IMR-90 (cell line): ENCODE results near the gene TNFRSF1B. TPM values are rescaled to one million over a fixed set of nuclear protein-coding genes. Genes with fewer than 3 reads are reported as not detected.

Source experiments
- ATAC-seq: fragments of 200-7000 bp; cut with Tn5 transposase; 2 replicates; pipeline ENCODE4 v1.9.1; 2020; ENCODE audit warnings: low read depth, mild to moderate bottlenecking, moderate library complexity
- BruUV-seq: library from RNA; stranded (reverse); fragments of 400-500 nt; replicated peaks from 2 replicates; lab custom pipeline; 2021; lab: Mats Ljungman, UMichigan
- CTCF ChIA-PET: fragments of 300-600 bp; formaldehyde crosslinking; extraction: SDS; loops from one replicate; lab custom pipeline; 2021; ENCODE audit warnings: antibody characterized with exemption; lab: Yijun Ruan, JAX
- POLR2A ChIA-PET: fragments of 300-600 bp; sonication (Branson Sonifier 250); formaldehyde crosslinking; loops from one replicate; lab custom pipeline; 2022; ENCODE audit warnings: antibody characterized with exemption; ENCODE audit not compliant: unreplicated experiment; lab: Charles Lee
- DNase-seq: peaks from one replicate; pipeline ENCODE4 v3.0.0; 2013
- H2AFZ ChIP-seq: replicated peaks from 2 replicates; pipeline ENCODE3; 2013; ENCODE audit warnings: low read length, mild to moderate bottlenecking; ENCODE audit not compliant: poor library complexity
- H2AK5ac ChIP-seq: 2 replicates; pipeline ENCODE4 v1.6.1; 2013; ENCODE audit warnings: low read depth, low read length, inconsistent platforms
- H2AK9ac ChIP-seq: replicated peaks from 2 replicates; pipeline ENCODE3; 2013; ENCODE audit warnings: mild to moderate bottlenecking, low read depth, low read length, moderate library complexity; ENCODE audit not compliant: poor library complexity
- H2BK120ac ChIP-seq: 2 replicates; pipeline ENCODE4 v1.6.1; 2013; ENCODE audit warnings: low read depth, low read length, inconsistent platforms
- H2BK15ac ChIP-seq: 3 replicates; pipeline ENCODE4 v1.6.1; 2013; ENCODE audit warnings: low read depth, low read length, inconsistent platforms
- H2BK20ac ChIP-seq: 2 replicates; pipeline ENCODE4 v1.6.1; 2013; ENCODE audit warnings: low read depth, mild to moderate bottlenecking, inconsistent platforms, low read length, moderate library complexity
- H2BK5ac ChIP-seq: 2 replicates; pipeline ENCODE4 v1.6.1; 2013; ENCODE audit warnings: mild to moderate bottlenecking, low read depth, low read length, inconsistent platforms; ENCODE audit not compliant: poor library complexity, severe bottlenecking
- H3K14ac ChIP-seq: replicated peaks from 2 replicates; pipeline ENCODE4 v1.6.1; 2013; ENCODE audit warnings: low read depth, low read length, inconsistent platforms
- H3K18ac ChIP-seq: 2 replicates; pipeline ENCODE4 v1.6.1; 2013; ENCODE audit warnings: low read depth, low read length, control low read depth
- H3K23ac ChIP-seq: 2 replicates; pipeline ENCODE4 v1.6.1; 2013; ENCODE audit warnings: low read depth, low read length, inconsistent platforms
- H3K27ac ChIP-seq: 2 replicates; pipeline ENCODE4 v1.5.1; 2013; ENCODE audit warnings: mild to moderate bottlenecking, control low read depth, low read length; ENCODE audit not compliant: insufficient read depth
- H3K27me3 ChIP-seq: 2 replicates; pipeline ENCODE4 v1.6.1; 2013; ENCODE audit warnings: low read length; ENCODE audit not compliant: control insufficient read depth, insufficient read depth
- H3K36me3 ChIP-seq: 2 replicates; pipeline ENCODE4 v1.6.1; 2013; ENCODE audit warnings: low read length, mixed read lengths; ENCODE audit not compliant: control insufficient read depth, insufficient read depth
- H3K4ac ChIP-seq: 2 replicates; pipeline ENCODE4 v1.6.1; 2013; ENCODE audit warnings: low read depth, low read length, inconsistent platforms
- H3K4me1 ChIP-seq: 2 replicates; pipeline ENCODE4 v1.6.1; 2013; ENCODE audit warnings: low read length, mixed read lengths; ENCODE audit not compliant: control insufficient read depth, insufficient read depth
- H3K4me2 ChIP-seq: 2 replicates; pipeline ENCODE4 v1.6.1; 2013; ENCODE audit warnings: low read depth, mild to moderate bottlenecking, control low read depth, low read length, moderate library complexity
- H3K4me3 ChIP-seq: 2 replicates; pipeline ENCODE4 v1.5.1; 2013; ENCODE audit warnings: low read depth, mild to moderate bottlenecking, control low read depth, low read length, moderate library complexity; ENCODE audit not compliant: insufficient read depth
- H3K56ac ChIP-seq: 2 replicates; pipeline ENCODE4 v1.6.1; 2013; ENCODE audit warnings: low read length, inconsistent platforms; ENCODE audit not compliant: insufficient read depth; ENCODE audit errors: extremely low read depth
- H3K79me1 ChIP-seq, 2 experiments: 2 replicates each; pipeline ENCODE4 v1.6.1; 2013; ENCODE audit warnings: low read length in 2 of 2, inconsistent platforms in 1 of 2, low read depth in 1 of 2
- H3K9ac ChIP-seq: 2 replicates; pipeline ENCODE4 v1.6.1; 2013; ENCODE audit warnings: low read depth, low read length, control low read depth
- H3K9me1 ChIP-seq: 2 replicates; pipeline ENCODE4 v1.6.1; 2013; ENCODE audit warnings: low read length, inconsistent platforms; ENCODE audit not compliant: insufficient read depth
- H3K9me3 ChIP-seq: 2 replicates; pipeline ENCODE4 v1.6.1; 2013; ENCODE audit warnings: low read length; ENCODE audit not compliant: control insufficient read depth, insufficient read depth
- H4K20me1 ChIP-seq: 2 replicates; pipeline ENCODE4 v1.6.1; 2013; ENCODE audit warnings: low read length, inconsistent platforms; ENCODE audit not compliant: insufficient read depth
- H4K5ac ChIP-seq: 2 replicates; pipeline ENCODE4 v1.6.1; 2013; ENCODE audit warnings: mild to moderate bottlenecking, low read depth, low read length, control low read depth
- H4K8ac ChIP-seq, 2 experiments: 2 replicates each; pipeline ENCODE4 v1.6.1; 2013; ENCODE audit warnings: low read depth in 2 of 2, low read length in 2 of 2, control low read depth in 1 of 2, inconsistent platforms in 1 of 2
- H4K91ac ChIP-seq: 2 replicates; pipeline ENCODE4 v1.6.1; 2013; ENCODE audit warnings: low read depth, low read length, inconsistent platforms; ENCODE audit not compliant: insufficient read depth
- BHLHE40 ChIP-seq: fragments of 150-350 bp; IDR thresholded peaks from 2 replicates; pipeline ENCODE4 v1.6.1; 2016; ENCODE audit warnings: mild to moderate bottlenecking, low read depth, low read length
- CTCF ChIP-seq: conservative IDR thresholded peaks from 2 replicates; pipeline ENCODE4 v1.5.1; 2012; ENCODE audit warnings: mild to moderate bottlenecking, low read depth, low read length, improper control_type of control experiment
- ELK1 ChIP-seq: fragments of 150-350 bp; IDR thresholded peaks from 2 replicates; pipeline ENCODE4 v1.6.1; 2016; ENCODE audit warnings: low read depth, mild to moderate bottlenecking, low read length, moderate library complexity, borderline replicate concordance
- FOS ChIP-seq: fragments of 150-350 bp; IDR thresholded peaks from 2 replicates; pipeline ENCODE4 v1.6.1; 2016; ENCODE audit warnings: low read depth, low read length
- MAFK ChIP-seq: IDR thresholded peaks from 2 replicates; pipeline ENCODE4 v1.6.1; 2012; ENCODE audit warnings: low read depth, low read length, improper control_type of control experiment
- USF2 ChIP-seq: fragments of 150-350 bp; IDR thresholded peaks from 2 replicates; pipeline ENCODE4 v1.6.1; 2017; ENCODE audit warnings: mild to moderate bottlenecking, antibody characterized with exemption, low read length, low read depth
- WGBS, 2 experiments: methylation state at CpG; one replicate each; pipeline versions ENCODE4 v1.1.5 to v1.1.7; 2013; ENCODE audit warnings: missing lambda C conversion rate in 2 of 2; ENCODE audit not compliant: insufficient read length in 1 of 2; ENCODE audit errors: extremely low coverage in 2 of 2; 5-methylcytosine and 5-hydroxymethylcytosine counted together
- dilution Hi-C: fragments of 300-500 bp; cut with HindIII; formaldehyde crosslinking; loops from one replicate; pipeline ENCODE4 v1.14.3; 2018; ENCODE audit warnings: low sequenced_read_pairs; ENCODE audit not compliant: unreplicated experiment
- in situ Hi-C: fragments of 300-500 bp; cut with MboI; formaldehyde crosslinking; loops from 3 replicates; pipeline ENCODE4 v1.14.3; 2019; ENCODE audit warnings: low sequenced_read_pairs, inconsistent platforms, mixed read lengths
- intact Hi-C: fragments of 100-400 bp; cut with micrococcal nuclease; formaldehyde crosslinking; loops from 2 replicates; pipeline ENCODE4 v1.10.0; 2022
- polyA plus RNA-seq, 3 experiments: library from polyadenylated mRNA; depleted of rRNA; stranded (reverse); fragments of >200 nt; gene quantifications; 2 replicates each; pipeline ENCODE4 v1.2.3, GENCODE V29; 2012; ENCODE audit warnings: low replicate concordance in 1 of 3
- total RNA-seq: library from RNA; depleted of rRNA; stranded (reverse); fragments of >200 nt; gene quantifications from 2 replicates; pipeline ENCODE4 v1.2.3, GENCODE V29; 2012

The TNFRSF1B gene
- total and polyA plus RNA-seq, 2 of the 4 experiments (the other 2 are of a cell fraction), result 4.3 to 8.9 TPM

GRCh38 chr1:12161662-12162458 is 4.9 kb upstream of the TNFRSF1B start:
- H3K4me1 ChIP-seq, result peaks cover 22% of the 10 kb centered on the region
- dilution Hi-C loops, result no loop called here
- ChIA-PET CTCF (no interaction called here), POLR2A (interaction anchor here (0.6 kb wide), 1 partner anchor 86 kb away, joined by 4 read pairs; no protein-coding TSS in a partner anchor)
- peak overlapping the region; percentile 91 for H4K91ac ChIP-seq
- peak overlapping the region; percentile 86 for H2AK9ac ChIP-seq
- peak overlapping the region; percentile 93 for H2BK20ac ChIP-seq
- 11% methylated on average over 3 of the region's 9 CpGs; no CpG with 5 or more reads in 1 of the 2 experiments for WGBS, 2 experiments
- H3K4ac ChIP-seq, result peak overlapping the region; percentile 95
- H3K9me1 ChIP-seq, result peaks cover 17% of the 10 kb centered on the region
- H3K4me2 ChIP-seq, result no peak overlapping the region
- TF ChIP-seq CTCF (no peak), BHLHE40 (peak; percentile 75), USF2 (no peak), ELK1 (no peak), MAFK (peak; percentile 45; the same call in 1 of the 2 replicates), FOS (peak; percentile 90)
- no peaks in the 10 kb centered on the region for H4K20me1 ChIP-seq
- peak overlapping the region; percentile 94 for H2BK120ac ChIP-seq
- no peaks in the 10 kb centered on the region for H3K36me3 ChIP-seq
- in situ Hi-C loops, result no loop called here
- peak; percentile 83 for ATAC-seq
- H2BK5ac ChIP-seq, result peak overlapping the region; percentile 35
- no peaks in the 10 kb centered on the region for H3K79me1 ChIP-seq
- peak overlapping the region; percentile 43 for H3K18ac ChIP-seq
- no peaks in the 10 kb centered on the region for H3K9me3 ChIP-seq
- H3K56ac ChIP-seq, result peak overlapping the region; percentile 75; the same call in 1 of the 2 replicates
- peak overlapping the region; percentile 85; the same call in 2 of the 3 replicates for H2BK15ac ChIP-seq
- H4K5ac ChIP-seq, result peak overlapping the region; percentile 45
- peak overlapping the region; percentile 85 for H3K14ac ChIP-seq
- BruUV-seq, result no TSS peak
- no peak overlapping the region for H3K9ac ChIP-seq
- H2AK5ac ChIP-seq, result peak overlapping the region; percentile 95
- intact Hi-C loops, result no loop called here
- H2AFZ ChIP-seq, result peak overlapping the region; percentile 80
- H3K4me3 ChIP-seq, result no peak overlapping the region
- H3K27me3 ChIP-seq, result no peaks in the 10 kb centered on the region
- peak overlapping the region; percentile 69 for H3K23ac ChIP-seq
- DNase-seq, result peak; percentile 94
- H4K8ac ChIP-seq, result peak overlapping the region; percentile 53 to 77
- peak overlapping the region; percentile 70 for H3K27ac ChIP-seq
